Erythroblast (primary cell): ENCODE data around the gene LINGO3.

ENCODE experiments used
- GATA1 ChIP-seq: IDR thresholded peaks from 2 replicates; pipeline ENCODE4 v1.6.1; 2011; ENCODE audit warnings: low read depth, mild to moderate bottlenecking, control low read depth, low read length, moderate library complexity
- POLR2A ChIP-seq: IDR thresholded peaks from 2 replicates; pipeline ENCODE4 v1.6.1; 2011; ENCODE audit warnings: mild to moderate bottlenecking, low read length

DNA sequence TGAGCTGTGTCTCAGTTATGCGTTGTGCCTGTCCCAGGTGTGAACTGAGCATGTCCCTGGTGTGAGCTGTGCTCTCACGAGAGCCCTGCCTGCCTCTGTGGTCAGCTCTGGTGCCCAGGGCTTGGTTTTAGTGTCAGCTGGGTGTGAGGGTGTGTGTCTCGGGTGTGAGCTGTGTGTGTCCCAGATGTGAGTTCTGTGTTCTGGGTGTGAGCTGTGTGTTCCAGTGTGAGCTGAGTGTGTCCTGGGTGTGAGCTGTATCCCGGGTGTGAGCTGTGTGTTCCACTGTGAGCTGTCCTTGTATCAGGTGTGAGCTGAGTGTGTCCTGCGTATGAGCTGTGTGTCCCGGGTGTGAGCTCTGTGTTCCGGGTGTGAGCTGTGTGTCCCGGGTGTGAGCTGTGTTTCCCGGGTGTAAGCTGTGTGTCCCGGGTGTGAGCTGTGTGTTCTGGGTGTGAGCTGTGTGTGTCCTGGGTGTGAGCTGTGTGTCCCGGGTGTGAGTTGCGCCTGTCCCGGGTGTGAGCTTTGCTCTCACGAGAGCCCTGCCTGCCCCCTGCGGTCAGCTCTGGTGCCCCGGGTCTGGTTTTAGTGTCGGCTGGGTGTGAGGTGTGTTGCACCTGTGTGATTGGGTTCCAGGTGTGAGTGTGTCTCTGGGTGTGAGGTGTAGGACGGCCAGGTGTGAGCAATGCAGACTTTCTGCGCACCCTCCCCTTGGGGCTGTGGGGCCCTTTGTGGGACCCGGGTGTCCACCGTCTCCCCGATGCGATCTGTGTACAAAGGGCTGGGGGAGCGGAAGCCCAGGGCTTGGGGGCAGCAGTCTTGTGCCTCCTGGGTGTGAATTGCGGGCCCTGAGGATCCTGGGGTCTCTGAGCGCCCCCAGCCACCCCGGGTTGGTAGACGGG lies 18.9 kb downstream of the LINGO3 start:
- TF ChIP-seq POLR2A (no peak), GATA1 (no peak)
